ENCODE results near the gene CGB8.
"Not testable (repeated sequence)": the region's sequence is repeated elsewhere in the genome, so short reads cannot be mapped to it uniquely, and the experiment has no call there.

- TF ChIP-seq CTCF (IDR thresholded peaks at IDR 0.05); POLR2AphosphoS5 (IDR thresholded peaks at IDR 0.05; ENCODE audit: low read depth, low read length); SIN3A (IDR thresholded peaks at IDR 0.05; ENCODE audit: borderline replicate concordance, insufficient read depth, low read depth, low read length); TCF7L2 (IDR thresholded peaks at IDR 0.05; ENCODE audit: low read depth, low read length); REST (IDR thresholded peaks at IDR 0.05; ENCODE audit: insufficient read depth in 1 of 2, low read depth in 2 of 2, low read length in 1 of 2): not testable (repeated sequence)
These were observed 8.1 kb upstream of the CGB8 start for GRCh38 chr19:49056902-49057596.
